Fibroblast of upper back skin (primary cell): ENCODE results near the gene ASB6.

ENCODE experiments used
- DNase-seq: peaks from one replicate; pipeline ENCODE4 v3.0.0-alpha.2; 2013

ASB6 gene

GRCh38 chr9:129624168-129624759 is 17.7 kb downstream of the ASB6 start:
- peak; percentile 57 for DNase-seq

GRCh38 chr9:129623331-129623730 is 18.6 kb downstream of the ASB6 start:
- peak; percentile 60 for DNase-seq

GRCh38 chr9:129620669-129621295 is 21.2 kb downstream of the ASB6 start, which contains the start of gene C9orf50:
Gene C9orf50 (minus strand): TSS chr9:129621101. CDS start chr9:129620574, 527 bp downstream.
- DNase-seq, result no peak

- DNase-seq, result no peak
Measured at GRCh38 chr9:129619787-129620668, 21.9 kb downstream of the ASB6 start.

- peak; percentile 87 for DNase-seq
Measured at GRCh38 chr9:129617167-129617566, 24.8 kb downstream of the ASB6 start.

- DNase-seq, result no peak
Measured at GRCh38 chr9:129615407-129616285, 26.3 kb downstream of the ASB6 start.

- no peak for DNase-seq
Measured at GRCh38 chr9:129614932-129615331, 27.0 kb downstream of the ASB6 start.

GRCh38 chr9:129613520-129614175 is 28.3 kb downstream of the ASB6 start:
- no peak for DNase-seq

GRCh38 chr9:129612815-129613519 is 29.0 kb downstream of the ASB6 start:
- no peak for DNase-seq

- DNase-seq, result no peak
Measured at GRCh38 chr9:129612123-129612522, 29.8 kb downstream of the ASB6 start.

- DNase-seq, result no peak
Measured at GRCh38 chr9:129611307-129611800, 30.6 kb downstream of the ASB6 start.

GRCh38 chr9:129610473-129611306 is 31.3 kb downstream of the ASB6 start:
- DNase-seq, result peak; percentile 72

- no peak for DNase-seq
Measured at GRCh38 chr9:129610213-129610472, 31.8 kb downstream of the ASB6 start.

GRCh38 chr9:129609486-129610212 is 32.3 kb downstream of the ASB6 start:
- peak; percentile 79 for DNase-seq

GRCh38 chr9:129608561-129609481 is 33.1 kb downstream of the ASB6 start:
- no peak for DNase-seq

GRCh38 chr9:129607027-129607387 is 34.9 kb downstream of the ASB6 start:
- DNase-seq, result no peak

- DNase-seq, result no peak
Measured at GRCh38 chr9:129606161-129607026, 35.6 kb downstream of the ASB6 start.

GRCh38 chr9:129604766-129605163 is 37.2 kb downstream of the ASB6 start:
- no peak for DNase-seq
